ENCODE data around the gene PKIB.
A peak's percentile ranks its signal among the peaks of the same experiment; 100 is the strongest.
"Not testable (repeated sequence)": the region's sequence is repeated elsewhere in the genome, so short reads cannot be mapped to it uniquely, and the experiment has no call there.

Gene PKIB

DNA sequence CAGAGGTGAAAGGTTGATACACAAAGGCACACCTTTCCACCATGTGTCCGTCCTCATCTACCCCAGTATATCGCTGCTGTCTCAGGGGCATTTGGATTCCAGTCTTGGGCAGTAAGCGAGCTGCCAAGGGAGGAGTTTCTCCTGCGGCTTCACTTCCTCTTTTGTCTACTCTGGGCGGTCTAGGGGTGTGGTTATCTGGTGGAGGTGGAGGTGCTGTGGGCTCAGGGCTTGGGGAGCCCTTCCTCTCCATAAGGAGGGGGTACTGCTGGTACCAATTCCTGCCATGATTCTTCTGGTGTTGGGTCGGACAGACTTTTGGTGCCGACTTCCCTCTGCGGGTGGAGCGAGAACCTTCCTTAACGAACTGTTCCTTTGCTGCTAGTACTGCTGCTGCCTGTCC is 137.4 kb downstream of the PKIB start:
- DNase-seq (ENCODE audit: low read depth), result no peak

DNA sequence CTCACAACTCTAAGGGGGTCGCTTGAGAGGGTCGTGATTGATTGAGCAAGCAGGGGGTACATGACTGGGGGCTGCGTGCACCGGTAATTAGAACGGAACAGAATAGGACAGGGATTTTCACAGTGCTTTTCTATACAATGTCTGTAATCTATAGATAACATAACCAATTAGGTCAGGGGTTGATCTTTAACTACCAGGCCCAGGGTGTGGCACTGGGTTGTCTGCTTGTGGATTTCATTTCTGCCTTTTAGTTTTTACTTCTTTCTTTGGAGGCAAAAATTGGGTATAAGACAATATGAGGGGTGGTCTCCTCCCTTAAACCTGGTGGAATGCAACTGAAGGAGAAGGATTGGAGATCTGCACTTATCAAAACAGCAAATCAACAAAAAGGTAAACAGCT is 138.7 kb downstream of the PKIB start:
- DNase-seq (ENCODE audit: low read depth), result not testable (repeated sequence)

DNA sequence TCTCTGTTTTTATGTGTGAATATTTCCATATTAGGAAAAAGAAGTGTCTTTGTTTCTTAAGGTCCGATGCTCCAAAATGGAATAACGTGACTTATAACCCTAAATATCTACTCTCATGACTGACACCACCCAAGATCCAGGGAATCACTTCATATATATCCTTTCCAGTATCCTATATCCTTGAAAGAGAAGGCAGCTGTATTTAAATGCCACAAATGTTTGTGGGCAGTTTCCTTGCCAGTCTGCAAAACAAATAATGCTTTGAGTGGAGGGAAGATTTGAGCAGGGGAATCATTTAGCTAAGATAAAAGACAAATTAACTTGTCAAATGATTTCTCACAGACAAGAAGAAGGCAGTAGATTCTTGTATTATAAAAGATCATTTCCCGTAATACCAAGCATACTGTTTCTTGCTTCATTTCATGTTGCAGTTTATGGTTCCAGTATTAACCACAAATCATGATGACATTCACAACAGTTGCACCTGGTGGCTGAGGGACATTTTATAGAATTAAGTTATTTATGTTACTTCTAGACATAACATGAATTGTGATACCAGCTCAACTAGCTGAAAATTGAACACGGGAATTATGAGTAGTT is 139.3 kb downstream of the PKIB start:
- peak; percentile 0 for DNase-seq (ENCODE audit: low read depth)

DNA sequence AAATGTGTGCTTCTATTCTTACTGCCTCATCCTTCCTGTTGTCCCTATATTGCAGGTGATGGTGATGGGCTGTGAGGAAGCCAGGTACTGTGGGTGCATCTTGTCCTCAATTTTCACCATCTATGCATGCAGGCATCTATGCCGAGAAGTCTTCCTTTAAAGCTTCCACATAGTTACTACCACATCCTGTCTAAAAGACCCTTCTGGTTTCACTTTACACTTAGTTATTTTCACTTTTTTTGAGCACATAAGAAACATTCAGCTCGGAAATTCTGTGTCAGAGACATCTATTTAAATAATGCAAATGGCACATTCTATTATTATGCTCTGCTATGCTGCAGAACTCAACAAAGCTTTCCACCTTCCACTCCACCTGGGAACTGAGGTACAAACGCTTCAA is 141.1 kb downstream of the PKIB start:
- DNase-seq (ENCODE audit: low read depth), result no peak

DNA sequence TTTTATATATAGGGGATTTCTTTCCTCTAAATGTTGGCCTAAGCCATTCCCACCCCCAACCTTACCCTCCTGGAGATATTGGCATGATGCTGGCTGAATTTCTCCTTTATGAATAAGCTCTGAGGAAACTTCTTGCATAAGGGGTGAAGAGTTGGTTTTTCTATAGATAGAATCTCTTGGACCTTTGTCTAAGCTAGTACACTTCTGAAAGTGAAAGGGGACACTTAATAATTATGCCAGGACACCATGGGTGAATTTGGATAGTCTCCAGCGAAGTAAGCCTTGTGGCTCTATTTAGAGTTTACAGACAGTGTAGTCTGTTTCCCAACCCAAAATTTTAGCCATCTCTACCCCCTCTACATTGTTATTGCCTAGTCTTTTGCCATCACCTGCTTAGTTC is 142.3 kb downstream of the PKIB start:
- no peak for DNase-seq (ENCODE audit: low read depth)

DNA sequence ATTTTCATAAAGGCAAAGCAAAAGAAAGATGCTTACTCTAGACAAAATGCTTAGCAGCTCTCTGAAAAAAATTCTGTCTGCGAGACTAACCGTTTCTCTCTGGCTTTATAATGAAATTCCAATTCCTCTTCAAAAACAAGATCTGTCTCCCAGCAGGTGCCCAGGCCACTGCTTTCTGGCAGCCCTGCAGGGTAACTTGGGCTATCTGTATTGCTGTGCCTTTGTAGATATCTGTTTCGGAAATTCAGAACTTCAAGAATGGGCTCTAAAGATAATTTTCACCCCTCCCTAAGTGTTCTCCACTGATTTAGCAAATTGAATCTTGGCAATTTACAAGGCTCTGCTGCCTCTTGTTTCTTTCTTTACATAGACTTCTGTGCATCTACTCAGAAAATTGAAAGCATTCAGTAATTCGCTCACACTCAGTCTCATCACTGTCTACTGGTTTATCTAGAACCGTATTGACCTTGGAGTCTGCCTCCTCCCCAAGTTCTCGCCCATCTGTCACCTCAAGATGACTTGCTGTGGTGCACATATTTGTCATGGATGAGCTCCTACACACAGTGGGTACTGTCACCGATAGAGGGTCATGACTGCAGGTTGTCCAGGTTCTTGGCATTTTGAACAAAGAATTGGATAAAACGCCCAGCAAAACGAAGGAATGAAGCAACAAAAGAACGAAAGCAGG is 142.9 kb downstream of the PKIB start:
- no peak for DNase-seq (ENCODE audit: low read depth)

DNA sequence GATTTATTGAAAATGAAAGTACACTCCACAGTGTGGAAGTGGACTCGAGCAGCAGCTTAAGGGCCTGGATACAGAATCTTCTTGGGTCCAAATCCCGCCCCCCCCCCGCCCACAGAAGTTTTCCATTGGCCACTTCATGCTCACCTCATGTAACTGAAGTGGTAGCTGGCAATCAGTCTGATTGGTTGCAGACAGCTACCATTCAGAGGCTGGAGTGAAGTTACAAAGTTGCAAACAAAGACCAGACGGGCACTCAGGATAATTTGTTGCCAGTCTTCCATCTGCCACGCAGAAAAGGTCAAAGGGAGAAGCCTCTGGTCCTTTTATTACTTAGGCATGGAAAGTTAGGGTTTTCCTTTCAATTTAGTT is 143.5 kb downstream of the PKIB start:
- DNase-seq (ENCODE audit: low read depth), result peak; percentile 22

DNA sequence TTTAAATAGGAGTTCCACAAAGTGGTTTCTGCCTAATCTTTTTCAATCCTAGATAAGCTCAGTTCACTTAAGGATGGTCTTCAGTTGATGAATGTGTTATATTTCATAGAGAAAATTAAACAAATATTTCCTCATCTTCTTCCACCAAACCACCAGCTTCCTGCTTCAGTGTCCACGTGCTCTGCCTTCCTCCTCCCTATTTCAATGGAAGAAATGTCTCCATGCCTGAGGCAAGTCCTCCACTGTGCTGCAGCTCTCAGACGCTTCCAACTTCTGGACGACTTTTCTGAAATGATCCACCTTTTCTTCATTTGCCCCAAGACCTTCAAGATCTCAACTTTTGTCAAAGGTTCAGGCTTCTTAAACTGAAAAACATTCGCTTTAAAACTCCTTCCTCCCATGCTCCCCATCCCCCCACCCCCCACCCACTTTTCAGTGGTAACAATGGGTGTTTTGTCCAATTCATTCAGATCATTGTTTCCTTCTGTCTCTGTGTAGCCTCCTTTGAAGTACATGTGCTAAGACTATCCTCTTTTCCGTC is 144.1 kb downstream of the PKIB start:
- peak; percentile 3 for DNase-seq (ENCODE audit: low read depth)

DNA sequence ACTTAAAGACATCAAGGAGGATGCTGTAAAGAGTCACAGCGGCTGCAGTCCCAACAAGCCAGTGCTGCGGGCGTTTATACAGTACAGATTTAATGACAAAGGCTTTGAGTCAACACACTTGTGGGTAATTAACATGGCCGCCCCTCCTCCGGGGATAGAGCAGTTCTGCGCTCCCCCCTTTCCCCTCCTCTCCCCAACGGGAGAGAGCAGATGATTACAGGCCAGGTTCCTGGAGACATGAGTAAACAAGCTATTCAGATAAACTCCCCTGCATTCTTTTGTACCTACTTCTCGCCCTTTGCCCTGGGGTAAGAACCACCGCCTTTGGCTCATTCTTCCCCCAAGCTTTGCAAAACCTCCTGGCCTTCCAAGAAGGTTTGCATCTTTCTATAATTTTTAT is 145.7 kb downstream of the PKIB start:
- no peak for DNase-seq (ENCODE audit: low read depth)

DNA sequence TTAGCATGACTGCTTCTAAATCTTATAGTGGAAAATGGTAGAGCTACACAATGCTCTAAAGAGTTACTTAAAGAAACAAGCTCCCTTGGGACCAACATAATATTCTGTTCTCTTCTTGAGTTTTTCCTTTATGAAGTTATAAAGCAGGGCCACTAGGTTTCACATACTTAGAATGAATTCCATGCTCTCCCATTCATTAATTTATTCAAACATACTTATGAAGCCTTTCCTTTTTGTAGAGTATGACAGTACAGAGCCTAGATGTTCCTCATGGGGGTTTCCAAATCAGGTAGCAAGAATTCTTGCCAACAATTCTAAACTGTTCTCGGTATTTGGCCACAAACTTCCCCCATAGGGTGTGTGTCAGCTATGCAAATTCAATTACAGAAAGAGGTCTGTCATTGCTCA is 148.7 kb downstream of the PKIB start:
- no peak for DNase-seq (ENCODE audit: low read depth)

DNA sequence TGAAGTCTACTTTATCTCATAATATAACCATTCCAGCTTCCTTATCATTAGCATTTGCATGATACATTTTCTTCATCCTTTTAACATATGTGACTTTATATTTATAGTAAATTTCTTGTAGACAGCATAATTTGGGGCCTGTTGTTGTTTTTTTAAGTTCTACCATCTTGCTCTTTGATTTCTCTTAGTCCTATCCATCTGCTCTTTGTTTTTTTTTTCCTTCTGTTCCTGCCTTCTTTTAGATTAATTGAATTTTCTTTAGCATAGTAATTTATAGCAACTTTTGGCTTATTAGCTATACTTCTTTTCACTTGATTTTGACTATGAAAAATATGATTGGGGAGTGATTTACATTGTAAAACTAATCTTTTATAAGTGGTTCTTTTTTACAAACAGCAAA is 150.1 kb downstream of the PKIB start:
- no peak for DNase-seq (ENCODE audit: low read depth)

DNA sequence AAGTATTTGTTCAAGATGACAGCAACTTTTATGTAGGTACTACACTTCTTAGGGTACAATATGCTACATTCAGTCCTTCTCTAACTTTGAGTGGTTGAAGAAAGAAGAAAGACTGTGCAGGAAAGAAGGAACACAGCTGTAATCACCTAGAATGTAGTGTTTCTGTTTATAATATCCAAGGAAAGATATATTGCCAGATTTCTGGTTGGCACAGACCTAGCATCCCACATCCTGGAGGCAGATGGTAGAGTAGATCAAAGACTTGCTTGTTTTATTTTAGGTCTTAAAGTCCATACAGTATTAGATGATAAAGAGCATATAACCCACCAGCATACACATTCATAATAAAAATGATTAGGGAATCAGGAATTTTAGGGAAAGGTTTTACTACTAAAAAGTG is 156.1 kb downstream of the PKIB start:
- no peak for DNase-seq (ENCODE audit: low read depth)

DNA sequence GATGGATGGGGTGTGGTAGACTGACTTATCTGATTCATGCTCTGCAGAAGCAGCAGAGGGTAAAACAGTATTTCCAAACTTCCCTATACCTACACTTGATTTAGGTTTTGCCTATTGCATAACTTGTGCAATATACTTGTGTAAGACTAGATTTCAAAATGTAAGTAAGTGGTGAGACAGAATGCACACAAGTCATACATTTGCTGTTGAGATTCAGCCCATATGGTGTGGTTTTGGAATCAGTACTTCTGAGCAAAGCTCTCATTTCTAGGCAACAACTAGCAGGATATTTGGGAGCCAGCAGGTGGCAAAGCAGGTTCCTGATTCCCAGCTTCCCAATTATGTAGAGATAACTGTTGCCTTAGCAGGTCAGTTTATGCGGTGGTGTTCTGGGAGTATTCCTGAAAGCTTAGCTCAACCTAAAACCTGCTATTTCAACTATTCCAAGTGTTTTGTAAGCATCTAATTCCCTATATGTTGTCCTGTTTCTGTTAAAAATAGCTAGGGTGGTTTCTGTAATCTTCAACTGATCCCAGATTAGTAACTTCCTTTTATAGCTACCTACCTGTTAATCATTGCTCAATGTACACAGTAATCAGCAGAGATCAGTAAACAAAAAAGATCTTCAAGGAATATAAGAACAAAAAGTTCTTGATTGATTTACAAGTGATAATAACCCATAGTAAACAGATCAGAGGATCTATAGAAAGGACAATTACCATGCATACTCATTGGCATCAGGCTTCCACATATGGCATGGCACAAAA is 160.8 kb downstream of the PKIB start:
- DNase-seq (ENCODE audit: low read depth), result no peak

DNA sequence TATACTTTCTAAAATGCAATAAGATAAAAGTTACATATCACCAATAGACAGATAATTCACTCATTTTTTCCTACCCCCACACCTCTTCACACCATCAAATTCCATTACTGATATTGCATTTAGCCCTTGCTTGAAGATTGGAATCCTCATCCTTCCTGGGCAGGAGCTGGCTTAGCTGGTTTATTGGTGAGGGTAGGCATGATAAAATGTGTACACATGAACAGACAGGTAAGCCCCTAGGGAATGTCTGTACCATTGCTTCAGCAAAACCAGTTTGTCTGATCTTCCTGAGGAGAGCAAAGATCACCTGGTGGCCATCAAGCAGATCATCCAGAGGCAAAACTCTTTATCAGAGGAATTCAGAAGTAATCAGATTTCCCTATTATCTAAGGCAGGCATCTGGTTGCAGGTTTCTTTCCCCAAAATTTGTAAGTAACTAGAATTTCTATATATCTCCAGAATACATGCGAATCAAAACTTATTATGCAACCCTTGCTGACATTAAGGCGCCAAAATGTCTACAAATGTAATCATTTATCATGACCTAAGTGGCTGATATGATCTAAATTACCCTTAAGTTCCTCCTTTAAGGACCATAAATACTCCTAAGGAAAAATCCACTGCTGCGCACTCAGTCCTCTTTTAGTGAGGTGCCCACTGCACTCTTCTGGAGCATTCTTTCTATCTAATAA is 162.7 kb downstream of the PKIB start:
- DNase-seq (ENCODE audit: low read depth), result no peak

Data from EH (cell line).